ENCODE results near the gene XPR1.

DNA sequence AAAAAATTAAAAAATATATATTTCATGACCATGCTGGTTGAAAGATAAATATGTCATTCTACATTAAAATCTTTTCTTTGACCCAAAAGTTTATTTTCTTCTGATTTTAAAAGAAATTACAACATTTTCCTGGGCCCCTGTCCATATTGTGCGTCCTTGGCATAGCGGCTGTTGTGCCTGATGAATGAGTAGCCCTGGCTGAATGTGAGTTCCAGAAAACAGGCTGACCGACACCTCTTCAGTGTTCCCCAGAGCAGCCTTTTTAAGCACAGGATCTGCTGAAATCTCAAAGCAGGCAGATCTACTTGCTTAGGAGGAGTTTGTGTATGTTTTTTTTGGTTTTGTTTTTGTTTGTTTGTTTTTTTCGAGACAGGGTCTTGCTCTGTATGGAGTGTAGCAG lies 300.6 kb downstream of the XPR1 start:
- TF ChIP-seq, protein P1, sequence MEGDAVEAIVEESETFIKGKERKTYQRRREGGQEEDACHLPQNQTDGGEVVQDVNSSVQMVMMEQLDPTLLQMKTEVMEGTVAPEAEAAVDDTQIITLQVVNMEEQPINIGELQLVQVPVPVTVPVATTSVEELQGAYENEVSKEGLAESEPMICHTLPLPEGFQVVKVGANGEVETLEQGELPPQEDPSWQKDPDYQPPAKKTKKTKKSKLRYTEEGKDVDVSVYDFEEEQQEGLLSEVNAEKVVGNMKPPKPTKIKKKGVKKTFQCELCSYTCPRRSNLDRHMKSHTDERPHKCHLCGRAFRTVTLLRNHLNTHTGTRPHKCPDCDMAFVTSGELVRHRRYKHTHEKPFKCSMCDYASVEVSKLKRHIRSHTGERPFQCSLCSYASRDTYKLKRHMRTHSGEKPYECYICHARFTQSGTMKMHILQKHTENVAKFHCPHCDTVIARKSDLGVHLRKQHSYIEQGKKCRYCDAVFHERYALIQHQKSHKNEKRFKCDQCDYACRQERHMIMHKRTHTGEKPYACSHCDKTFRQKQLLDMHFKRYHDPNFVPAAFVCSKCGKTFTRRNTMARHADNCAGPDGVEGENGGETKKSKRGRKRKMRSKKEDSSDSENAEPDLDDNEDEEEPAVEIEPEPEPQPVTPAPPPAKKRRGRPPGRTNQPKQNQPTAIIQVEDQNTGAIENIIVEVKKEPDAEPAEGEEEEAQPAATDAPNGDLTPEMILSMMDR (IDR thresholded peaks at IDR 0.05) = no peak
- no peak for TF ChIP-seq POLR2A (IDR thresholded peaks at IDR 0.05)
